Neural cell (in vitro differentiated cells): ENCODE results near the gene CAMK1D.

ENCODE experiments used
- CTCF ChIP-seq: fragments of 450-650 bp; IDR thresholded peaks from 2 replicates; pipeline ENCODE4 v1.5.1; 2014; ENCODE audit warnings: antibody characterized with exemption, mild to moderate bottlenecking, moderate library complexity; ENCODE audit not compliant: poor library complexity, severe bottlenecking
- EZH2 ChIP-seq: fragments of 200-600, 300-800 bp; shearing (Covaris generic), sonication (generic); IDR thresholded peaks from 2 replicates; pipeline ENCODE4 v1.6.1; 2014; ENCODE audit warnings: antibody characterized with exemption, low read length, borderline replicate concordance, mild to moderate bottlenecking; ENCODE audit not compliant: insufficient read depth, poor library complexity, severe bottlenecking
- SMC3 ChIP-seq: fragments of 450-650 bp; conservative IDR thresholded peaks from 2 replicates; pipeline ENCODE4 v1.6.1; 2014; ENCODE audit warnings: antibody characterized with exemption, mild to moderate bottlenecking, moderate library complexity; ENCODE audit not compliant: poor library complexity

- no peak for TF ChIP-seq CTCF
- TF ChIP-seq EZH2, result no peak
- no peak for TF ChIP-seq SMC3
Observed at GRCh38 chr10:12556039-12556438, 206.7 kb downstream of the CAMK1D start.
